PC-3 (cell line): ENCODE measurements around the gene PLA2G4B. TPM values are rescaled to one million over a fixed set of nuclear protein-coding genes. Genes with fewer than 3 reads are reported as not detected.

Experiments used
- ATAC-seq: fragments of 200-7000 bp; cut with Tn5 transposase; 2 replicates; pipeline ENCODE4 v1.9.1; 2020; ENCODE audit warnings: mild to moderate bottlenecking, moderate library complexity
- BruUV-seq: library from RNA; stranded (reverse); fragments of 400-500 nt; replicated peaks from 2 replicates; lab custom pipeline; 2021; lab: Mats Ljungman, UMichigan
- CTCF ChIA-PET: fragments of 300-600 bp; sonication (Branson Sonifier 250); formaldehyde crosslinking; loops from one replicate; lab custom pipeline; 2022; ENCODE audit warnings: antibody characterized with exemption; lab: Charles Lee
- POLR2A ChIA-PET: fragments of 300-600 bp; sonication (Branson Sonifier 250); formaldehyde crosslinking; loops from one replicate; lab custom pipeline; 2022; ENCODE audit warnings: antibody characterized with exemption; ENCODE audit not compliant: unreplicated experiment; lab: Charles Lee
- DNase-seq: peaks from one replicate; pipeline ENCODE4 v3.0.0-alpha.2; 2015
- H2AFZ ChIP-seq: fragments of 300-600 bp; sonication (generic); 2 replicates; pipeline ENCODE4 v1.6.0; 2016; ENCODE audit warnings: antibody characterized with exemption, low read length
- H3F3A ChIP-seq: fragments of 300-600 bp; sonication (generic); one replicate; pipeline ENCODE4 v1.6.0; 2017; ENCODE audit warnings: antibody characterized with exemption, low read length, control low read depth, mild to moderate bottlenecking; ENCODE audit not compliant: unreplicated experiment
- H3K27ac ChIP-seq: fragments of 300-600 bp; sonication (generic); 2 replicates; pipeline ENCODE4 v1.5.1; 2016; ENCODE audit warnings: mild to moderate bottlenecking, low read length
- H3K27me3 ChIP-seq: fragments of 300-600 bp; sonication (generic); 2 replicates; pipeline ENCODE4 v1.6.1; 2016; ENCODE audit warnings: low read length, mixed read lengths
- H3K36me3 ChIP-seq: fragments of 300-600 bp; sonication (generic); 2 replicates; pipeline ENCODE4 v1.6.1; 2016; ENCODE audit warnings: low read depth, mixed run types, low read length, mixed read lengths
- H3K4me1 ChIP-seq: fragments of 300-600 bp; sonication (generic); 2 replicates; pipeline ENCODE4 v1.5.1; 2016; ENCODE audit warnings: low read length; ENCODE audit not compliant: insufficient read depth
- H3K4me2 ChIP-seq: fragments of 300-600 bp; sonication (generic); 2 replicates; pipeline ENCODE4 v1.6.0; 2016; ENCODE audit warnings: low read length
- H3K4me3 ChIP-seq: fragments of 300-600 bp; sonication (generic); 2 replicates; pipeline ENCODE4 v1.5.1; 2016; ENCODE audit warnings: mild to moderate bottlenecking, low read length, mixed read lengths
- H3K79me2 ChIP-seq: fragments of 300-600 bp; sonication (generic); 2 replicates; pipeline ENCODE4 v1.6.1; 2017; ENCODE audit warnings: low read length, mixed read lengths
- H3K9ac ChIP-seq: fragments of 300-600 bp; sonication (generic); 2 replicates; pipeline ENCODE4 v1.6.0; 2016; ENCODE audit warnings: mild to moderate bottlenecking, low read length
- H3K9me2 ChIP-seq: fragments of 300-600 bp; sonication (generic); replicated peaks from 2 replicates; pipeline ENCODE4 v1.6.1; 2016; ENCODE audit warnings: mixed run types, low read length, mixed read lengths
- H3K9me3 ChIP-seq: fragments of 300-600 bp; sonication (generic); 2 replicates; pipeline ENCODE4 v1.6.1; 2016; ENCODE audit warnings: low read length, mixed read lengths
- H4K20me1 ChIP-seq: fragments of 300-600 bp; sonication (generic); 2 replicates; pipeline ENCODE4 v1.6.1; 2016; ENCODE audit warnings: low read length, mixed read lengths
- CTCF ChIP-seq: fragments of 300-600 bp; sonication (generic); conservative IDR thresholded peaks from 2 replicates; pipeline ENCODE4 v1.5.1; 2017; ENCODE audit warnings: antibody characterized with exemption, low read depth, mild to moderate bottlenecking, low read length
- EZH2 ChIP-seq: fragments of 300-600 bp; sonication (generic); IDR thresholded peaks from one replicate; pipeline ENCODE4 v1.6.1; 2017; ENCODE audit warnings: antibody characterized with exemption, mild to moderate bottlenecking, low read length; ENCODE audit not compliant: unreplicated experiment
- EZH2phosphoT487 ChIP-seq: fragments of 300-600 bp; sonication (generic); IDR thresholded peaks from 2 replicates; pipeline ENCODE4 v1.6.1; 2018; ENCODE audit warnings: mild to moderate bottlenecking, antibody characterized with exemption, low read length, borderline replicate concordance
- intact Hi-C: fragments of 100-400 bp; cut with micrococcal nuclease; formaldehyde crosslinking; loops from 2 replicates; pipeline ENCODE4 v1.9.0; 2023
- total RNA-seq: library from RNA; depleted of rRNA; stranded (reverse); fragments of >200 nt; gene quantifications from 2 replicates; pipeline ENCODE4 v1.2.3, GENCODE V29; 2014

PLA2G4B gene
- total RNA-seq, 1 experiment from 2014 or later, result 12.2 TPM

GRCh38 chr15:41883484-41883825 is 44.8 kb downstream of the PLA2G4B start:
- Histone ChIP-seq H3K27ac (no peak overlapping the region), H3K4me1 (no peaks in the 10 kb centered on the region), H3K9me2 (no peaks in the 10 kb centered on the region), H3K4me3 (no peak overlapping the region), H2AFZ (no peak overlapping the region), H4K20me1 (no peaks in the 10 kb centered on the region), H3K27me3 (no peaks in the 10 kb centered on the region), H3K9me3 (no peaks in the 10 kb centered on the region), H3K9ac (no peak overlapping the region), H3K36me3 (no peaks in the 10 kb centered on the region), H3K4me2 (no peak overlapping the region), H3F3A (no peaks in the 10 kb centered on the region), H3K79me2 (no peaks in the 10 kb centered on the region)
- intact Hi-C loops, result no loop called here
- ChIA-PET CTCF (no interaction called here), POLR2A (no interaction called here)
- DNase-seq (no peak), ATAC-seq (no peak)
- no TSS peak for BruUV-seq
- TF ChIP-seq CTCF (no peak), EZH2phosphoT487 (no peak)

GRCh38 chr15:41884458-41884857 is 45.8 kb downstream of the PLA2G4B start:
- no peak overlapping the region for H3K27ac ChIP-seq
- POLR2A ChIA-PET, result no interaction called here
- DNase-seq (no peak), ATAC-seq (no peak)
- no peaks in the 10 kb centered on the region for H4K20me1 ChIP-seq
- no peaks in the 10 kb centered on the region for H3K9me3 ChIP-seq
- CTCF ChIA-PET, result no interaction called here
- no peaks in the 10 kb centered on the region for H3K9me2 ChIP-seq
- no peak overlapping the region for H3K4me3 ChIP-seq
- H3F3A ChIP-seq, result no peaks in the 10 kb centered on the region
- no peaks in the 10 kb centered on the region for H3K27me3 ChIP-seq
- TF ChIP-seq EZH2 (no peak), CTCF (no peak), EZH2phosphoT487 (no peak)
- no peaks in the 10 kb centered on the region for H3K79me2 ChIP-seq
- no peak overlapping the region for H2AFZ ChIP-seq
- intact Hi-C loops, result no loop called here
- no peak overlapping the region for H3K9ac ChIP-seq
- no peaks in the 10 kb centered on the region for H3K36me3 ChIP-seq
- no peaks in the 10 kb centered on the region for H3K4me1 ChIP-seq
- BruUV-seq, result no TSS peak
- no peak overlapping the region for H3K4me2 ChIP-seq

- no TSS peak for BruUV-seq
- no peaks in the 10 kb centered on the region for H3K36me3 ChIP-seq
- ChIA-PET CTCF (no interaction called here), POLR2A (no interaction called here)
- no peak overlapping the region for H3K27ac ChIP-seq
- H3K9me3 ChIP-seq, result no peaks in the 10 kb centered on the region
- no peaks in the 10 kb centered on the region for H3K4me1 ChIP-seq
- DNase-seq (no peak), ATAC-seq (no peak; the same call in 1 of the 2 replicates)
- no peaks in the 10 kb centered on the region for H4K20me1 ChIP-seq
- intact Hi-C loops, result no loop called here
- H3F3A ChIP-seq, result no peaks in the 10 kb centered on the region
- no peak overlapping the region for H2AFZ ChIP-seq
- no peaks in the 10 kb centered on the region for H3K27me3 ChIP-seq
- H3K4me2 ChIP-seq, result no peak overlapping the region
- no peaks in the 10 kb centered on the region for H3K9me2 ChIP-seq
- no peak overlapping the region for H3K9ac ChIP-seq
- H3K4me3 ChIP-seq, result no peak overlapping the region
- no peaks in the 10 kb centered on the region for H3K79me2 ChIP-seq
- no peak for TF ChIP-seq EZH2phosphoT487
- no peak for TF ChIP-seq EZH2
- no peak for TF ChIP-seq CTCF
These were observed 46.7 kb downstream of the PLA2G4B start for GRCh38 chr15:41885321-41885720.
